B cell (primary cell): Measurements from ENCODE around the gene PTPRG. TPM values are rescaled to one million over a fixed set of nuclear protein-coding genes. Genes with fewer than 3 reads are reported as not detected.

Experiments used
- ATAC-seq: fragments of 200-7000 bp; cut with Tn5 transposase; one replicate; pipeline ENCODE4 v1.10.0; 2021; ENCODE audit warnings: low read depth, mild to moderate bottlenecking, moderate number of reproducible peaks, moderate library complexity
- CTCF ChIA-PET: fragments of 350-600 bp; sonication (Branson Sonifier 250); formaldehyde crosslinking; loops from one replicate; lab custom pipeline; 2021; ENCODE audit warnings: antibody characterized with exemption, inconsistent platforms; lab: Charles Lee
- POLR2A ChIA-PET: fragments of 350-600 bp; sonication (Branson Sonifier 250); formaldehyde crosslinking; loops from one replicate; lab custom pipeline; 2021; ENCODE audit warnings: antibody characterized with exemption; lab: Charles Lee
- DNase-seq: peaks from one replicate; pipeline ENCODE4 v3.0.0; 2013
- H2AFZ ChIP-seq: 2 replicates; pipeline ENCODE4 v1.6.1; 2012; ENCODE audit warnings: mild to moderate bottlenecking, low read depth, low read length; ENCODE audit not compliant: insufficient read depth, poor library complexity, severe bottlenecking
- H3K27ac ChIP-seq, 2 donors: 1 replicate in 1 of 2; 2 replicates in 1 of 2; pipeline ENCODE4 v1.5.1; 2012 to 2013; ENCODE audit warnings: low read length in 2 of 2, mild to moderate bottlenecking in 2 of 2, moderate library complexity in 1 of 2
- H3K27me3 ChIP-seq, 4 experiments: fragments of 200-600 bp in 1 of 4; sonication (generic) in 1 of 4; replicated peaks in 1 of 4; 1 replicate in 2 of 4; 2 replicates in 2 of 4; pipeline versions ENCODE4 v1.6.1 to v1.7.0; 2013 to 2016; ENCODE audit warnings: low read length in 3 of 4, mild to moderate bottlenecking in 2 of 4, mixed read lengths in 1 of 4, moderate library complexity in 1 of 4; ENCODE audit not compliant: insufficient read depth in 4 of 4, control insufficient read depth in 3 of 4; ENCODE audit errors: control extremely low read depth in 1 of 4
- H3K36me3 ChIP-seq, 2 experiments: replicated peaks in 1 of 2; 1 replicate in 1 of 2; 2 replicates in 1 of 2; pipeline versions ENCODE4 v1.6.1 to v1.7.1; 2013; ENCODE audit warnings: low read length in 1 of 2; ENCODE audit not compliant: insufficient read depth in 2 of 2, control insufficient read depth in 1 of 2; ENCODE audit errors: control extremely low read depth in 1 of 2, extremely low read depth in 1 of 2
- H3K4me1 ChIP-seq, 2 donors: fragments of 200-600 bp in 1 of 2; sonication (generic) in 1 of 2; 1 replicate in 1 of 2; 2 replicates in 1 of 2; pipeline versions ENCODE4 v1.5.1 to v1.6.1; 2013 to 2017; ENCODE audit warnings: low read length in 2 of 2; ENCODE audit not compliant: control insufficient read depth in 2 of 2, insufficient read depth in 2 of 2
- H3K4me2 ChIP-seq: replicated peaks from 2 replicates; pipeline ENCODE3; 2012; ENCODE audit warnings: mild to moderate bottlenecking, low read depth, low read length; ENCODE audit not compliant: poor library complexity, severe bottlenecking
- H3K4me3 ChIP-seq, 5 experiments: fragments of 200-600 bp in 1 of 5; sonication (generic) in 1 of 5; 1 replicate in 3 of 5; 2 replicates in 2 of 5; pipeline versions ENCODE4 v1.5.1 to v1.7.0; 2011 to 2016; ENCODE audit warnings: low read length in 4 of 5, mild to moderate bottlenecking in 4 of 5, low read depth in 2 of 5, control low read depth in 1 of 5, moderate library complexity in 1 of 5; ENCODE audit not compliant: insufficient read depth in 1 of 5; ENCODE audit errors: control extremely low read depth in 1 of 5, extremely low read depth in 1 of 5
- H3K79me2 ChIP-seq: fragments of 200-600 bp; sonication (generic); one replicate; pipeline ENCODE4 v1.6.0; 2016; ENCODE audit warnings: low read length; ENCODE audit not compliant: control insufficient read depth, insufficient read depth
- H3K9ac ChIP-seq: fragments of 200-600 bp; sonication (generic); 2 replicates; pipeline ENCODE4 v1.6.1; 2017; ENCODE audit warnings: mild to moderate bottlenecking, low read length, moderate library complexity
- H3K9me3 ChIP-seq, 3 donors: one replicate each; pipeline versions ENCODE4 v1.6.1 to v1.7.1; 2013; ENCODE audit warnings: low read length in 2 of 3; ENCODE audit not compliant: control insufficient read depth in 2 of 3, insufficient read depth in 1 of 3; ENCODE audit errors: control extremely low read depth in 1 of 3
- H4K20me1 ChIP-seq: 2 replicates; pipeline ENCODE4 v1.6.0; 2012; ENCODE audit warnings: mild to moderate bottlenecking, low read length; ENCODE audit not compliant: insufficient read depth, control insufficient read depth, poor library complexity, severe bottlenecking
- H3K27ac Mint-ChIP-seq: one replicate; pipeline ENCODE4 v1.8.0; 2021; ENCODE audit warnings: mixed read lengths
- H3K27me3 Mint-ChIP-seq: one replicate; pipeline ENCODE4 v1.8.0; 2021; ENCODE audit warnings: mixed read lengths
- H3K4me1 Mint-ChIP-seq: one replicate; pipeline ENCODE4 v1.8.0; 2021; ENCODE audit warnings: mixed read lengths
- H3K4me3 Mint-ChIP-seq: one replicate; pipeline ENCODE4 v1.8.0; 2021; ENCODE audit warnings: mixed read lengths
- H3K9me3 Mint-ChIP-seq: one replicate; pipeline ENCODE4 v1.8.0; 2022; ENCODE audit warnings: mixed read lengths; ENCODE audit not compliant: insufficient read depth
- EZH2 ChIP-seq: IDR thresholded peaks from 2 replicates; pipeline ENCODE4 v1.6.1; 2012; ENCODE audit warnings: borderline replicate concordance, low read depth, mild to moderate bottlenecking, moderate library complexity, low read length; ENCODE audit not compliant: insufficient read depth, poor library complexity, severe bottlenecking
- WGBS: methylation state at CpG from one replicate; pipeline ENCODE4 v1.1.5; 2013; ENCODE audit warnings: missing lambda C conversion rate; ENCODE audit not compliant: insufficient coverage; 5-methylcytosine and 5-hydroxymethylcytosine counted together
- intact Hi-C: fragments of 100-400 bp; cut with micrococcal nuclease; formaldehyde crosslinking; loops from one replicate; pipeline ENCODE4 v1.10.0; 2022
- polyA plus RNA-seq: library from polyadenylated mRNA; depleted of rRNA; stranded (reverse); fragments of >200 nt; gene quantifications from 2 replicates; pipeline ENCODE4 v1.2.3, GENCODE V29; 2012
- total RNA-seq, 2 donors: library from RNA; stranded (reverse); fragments of 120-200 nt in 1 of 2; gene quantifications; 1 replicate in 1 of 2; 2 replicates in 1 of 2; pipeline versions ENCODE4 v1.2.3 to v1.2.4, GENCODE V29; 2013 to 2022
- TF ChIP-seq, protein P1 (sequence below): fragments of 200-600 bp; IDR thresholded peaks from one replicate; pipeline ENCODE4 v1.8.0; 2022; ENCODE audit warnings: antibody characterized with exemption, mild to moderate bottlenecking

Gene PTPRG
- total and polyA plus RNA-seq, 2 donors (not counting 1 experiment from before 2014, with no cell fraction given), result 0.12 to 1.3 TPM

DNA sequence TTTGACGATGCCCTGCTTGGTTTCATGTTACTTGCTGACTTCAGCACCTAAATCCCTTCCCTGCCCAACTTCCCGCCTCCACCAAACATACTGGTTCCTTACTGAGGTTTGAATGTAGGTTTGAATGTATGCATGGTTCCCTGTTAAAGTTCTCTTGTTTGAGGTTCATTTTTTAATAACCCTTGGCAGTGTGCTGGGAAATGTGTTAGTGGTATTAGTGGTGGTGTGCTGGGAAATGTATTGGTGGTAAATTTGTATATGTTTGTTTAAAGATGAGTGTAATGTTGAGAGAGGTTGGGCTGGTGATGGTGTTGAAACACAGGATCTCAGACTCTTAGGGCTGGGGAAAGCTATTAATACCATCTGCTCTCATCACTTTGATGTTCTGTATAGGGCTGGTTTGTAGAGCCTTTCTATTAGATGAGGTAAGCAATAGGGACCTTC, 392.7 kb downstream of the PTPRG start:
- H2AFZ ChIP-seq, result no peak overlapping the region
- H3K9ac ChIP-seq, result no peak overlapping the region
- ChIA-PET POLR2A (no interaction called here), CTCF (no interaction called here)
- H4K20me1 ChIP-seq, result no peaks in the 10 kb centered on the region
- no peaks in the 10 kb centered on the region for H3K9me3 ChIP-seq
- no peak overlapping the region for H3K4me2 ChIP-seq
- no peaks in the 10 kb centered on the region for H3K79me2 ChIP-seq
- no peak overlapping the region for H3K27ac Mint-ChIP-seq
- no peaks in the 10 kb centered on the region for H3K27me3 ChIP-seq
- no peaks in the 10 kb centered on the region for H3K36me3 ChIP-seq
- H3K4me3 ChIP-seq, result no peak overlapping the region
- no peaks in the 10 kb centered on the region for H3K9me3 Mint-ChIP-seq
- TF ChIP-seq, protein P1, sequence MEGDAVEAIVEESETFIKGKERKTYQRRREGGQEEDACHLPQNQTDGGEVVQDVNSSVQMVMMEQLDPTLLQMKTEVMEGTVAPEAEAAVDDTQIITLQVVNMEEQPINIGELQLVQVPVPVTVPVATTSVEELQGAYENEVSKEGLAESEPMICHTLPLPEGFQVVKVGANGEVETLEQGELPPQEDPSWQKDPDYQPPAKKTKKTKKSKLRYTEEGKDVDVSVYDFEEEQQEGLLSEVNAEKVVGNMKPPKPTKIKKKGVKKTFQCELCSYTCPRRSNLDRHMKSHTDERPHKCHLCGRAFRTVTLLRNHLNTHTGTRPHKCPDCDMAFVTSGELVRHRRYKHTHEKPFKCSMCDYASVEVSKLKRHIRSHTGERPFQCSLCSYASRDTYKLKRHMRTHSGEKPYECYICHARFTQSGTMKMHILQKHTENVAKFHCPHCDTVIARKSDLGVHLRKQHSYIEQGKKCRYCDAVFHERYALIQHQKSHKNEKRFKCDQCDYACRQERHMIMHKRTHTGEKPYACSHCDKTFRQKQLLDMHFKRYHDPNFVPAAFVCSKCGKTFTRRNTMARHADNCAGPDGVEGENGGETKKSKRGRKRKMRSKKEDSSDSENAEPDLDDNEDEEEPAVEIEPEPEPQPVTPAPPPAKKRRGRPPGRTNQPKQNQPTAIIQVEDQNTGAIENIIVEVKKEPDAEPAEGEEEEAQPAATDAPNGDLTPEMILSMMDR, result no peak
- TF ChIP-seq EZH2, result no peak
- no peak overlapping the region for H3K4me3 Mint-ChIP-seq
- ATAC-seq, result no peak
- no peak for DNase-seq
- WGBS, result no CpG with 5 or more reads among the region's 2 CpGs
- intact Hi-C loops, result no loop called here
- H3K4me1 ChIP-seq, result no peaks in the 10 kb centered on the region
- no peaks in the 10 kb centered on the region for H3K4me1 Mint-ChIP-seq
- H3K27me3 Mint-ChIP-seq, result no peaks in the 10 kb centered on the region
- no peak overlapping the region for H3K27ac ChIP-seq

DNA sequence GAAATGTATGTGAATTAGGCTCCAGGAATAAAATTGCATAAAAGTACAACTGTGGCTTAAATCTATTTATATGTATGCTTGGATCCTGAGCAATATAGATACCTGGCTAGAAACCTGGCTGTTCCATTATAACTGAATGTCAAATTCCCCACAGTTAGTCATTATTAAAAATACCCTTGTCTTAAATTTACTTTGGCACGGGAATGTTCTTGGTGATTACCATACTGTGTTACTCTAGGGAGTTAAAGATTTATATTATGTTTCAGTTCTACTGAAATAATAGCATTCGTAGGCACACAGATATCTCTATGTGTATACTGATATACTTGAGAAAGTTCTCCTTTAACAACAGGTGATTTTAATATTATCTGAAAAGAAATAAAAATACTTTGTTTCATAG, 394.1 kb downstream of the PTPRG start:
- Histone ChIP-seq H3K9ac (no peak overlapping the region), H3K36me3 (no peaks in the 10 kb centered on the region), H3K27ac (no peak overlapping the region), H3K79me2 (no peaks in the 10 kb centered on the region), H3K4me2 (no peak overlapping the region), H3K4me1 (no peaks in the 10 kb centered on the region), H3K27me3 (no peaks in the 10 kb centered on the region), H4K20me1 (no peaks in the 10 kb centered on the region), H3K9me3 (no peaks in the 10 kb centered on the region), H3K4me3 (no peak overlapping the region), H2AFZ (no peak overlapping the region)
- Mint-ChIP-seq H3K4me3 (no peak overlapping the region), H3K27me3 (no peaks in the 10 kb centered on the region), H3K9me3 (no peaks in the 10 kb centered on the region), H3K4me1 (no peaks in the 10 kb centered on the region), H3K27ac (no peak overlapping the region)
- ChIA-PET POLR2A (no interaction called here), CTCF (no interaction called here)
- TF ChIP-seq EZH2, result no peak
- TF ChIP-seq, protein P1, result no peak
- DNase-seq (no peak), ATAC-seq (no peak)
- no CpG with 5 or more reads among the region's 2 CpGs for WGBS
- intact Hi-C loops, result no loop called here
